Measurements from ENCODE around the gene PTGIS.

The PTGIS gene

DNA sequence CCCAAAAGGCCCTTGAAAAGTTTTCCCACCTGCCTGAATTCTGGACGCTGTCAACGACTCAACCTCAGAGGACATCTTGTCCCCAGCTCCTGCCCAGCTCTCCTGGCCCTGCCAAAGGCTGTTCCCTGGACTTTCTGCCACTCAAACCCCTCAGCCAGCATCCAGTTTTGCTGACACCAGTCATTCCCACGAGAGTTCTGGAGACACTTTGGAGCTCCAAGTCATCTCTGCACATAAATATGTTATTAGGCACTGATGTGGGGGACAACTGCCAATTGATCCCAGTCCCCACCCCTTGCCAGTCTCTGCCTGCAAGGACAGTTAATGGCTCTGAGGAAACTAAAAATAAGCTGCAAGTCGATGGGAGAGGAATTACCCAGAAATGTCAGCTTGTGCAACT, 46.6 kb downstream of the PTGIS start:
- no peak for DNase-seq

DNA sequence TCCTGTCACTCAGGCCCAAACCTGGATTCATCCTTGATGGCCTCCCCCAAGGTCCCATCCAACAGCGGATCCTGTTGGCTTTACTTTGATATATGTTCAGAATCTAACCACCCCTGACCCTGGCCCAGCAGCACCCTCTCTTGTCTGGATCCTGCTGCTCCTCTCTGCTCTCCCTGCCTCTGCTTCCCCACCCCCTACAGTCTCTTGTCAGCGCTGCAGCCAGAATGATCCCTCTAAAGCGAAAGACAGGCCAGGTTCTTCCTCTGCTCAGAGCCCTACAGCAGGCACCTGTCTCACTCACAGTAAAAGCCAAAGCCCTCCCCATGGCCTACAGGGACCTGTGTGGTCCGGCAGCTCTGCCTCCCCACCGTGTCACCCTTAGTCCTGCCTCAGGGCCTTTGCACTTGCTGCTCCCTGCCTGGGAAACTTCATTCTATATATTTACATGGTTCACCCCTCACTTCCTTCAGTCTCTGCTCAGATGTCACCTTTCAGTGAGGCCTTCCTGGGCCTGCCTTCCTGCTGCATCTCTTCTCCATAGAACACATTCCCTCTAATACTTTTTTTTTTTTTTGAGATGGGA, 48.1 kb downstream of the PTGIS start:
- DNase-seq: no peak

DNA sequence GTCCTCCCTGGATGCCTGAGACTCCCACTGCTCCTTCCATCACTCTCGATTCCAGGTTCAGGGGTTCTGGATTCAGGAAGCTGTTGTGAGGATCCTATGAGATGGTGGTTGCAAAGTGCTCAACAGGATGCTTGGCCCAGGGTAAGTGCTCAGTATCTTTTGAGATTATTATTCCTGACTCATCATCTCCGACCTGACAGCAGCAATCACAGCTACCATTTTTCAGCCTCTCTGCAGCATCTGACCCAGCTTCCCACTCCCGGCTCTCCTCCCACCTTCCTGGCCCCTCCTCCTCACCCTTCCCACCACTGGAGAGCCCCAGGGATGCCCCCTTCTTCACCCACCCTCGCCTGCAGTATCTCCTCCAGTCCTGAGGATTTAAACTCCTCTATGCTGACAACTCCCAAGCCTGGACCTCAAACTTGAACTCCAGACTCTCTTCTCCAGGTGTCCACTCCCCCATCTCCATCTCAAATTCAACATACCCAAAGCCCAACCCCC, 48.7 kb downstream of the PTGIS start:
- DNase-seq: no peak

DNA sequence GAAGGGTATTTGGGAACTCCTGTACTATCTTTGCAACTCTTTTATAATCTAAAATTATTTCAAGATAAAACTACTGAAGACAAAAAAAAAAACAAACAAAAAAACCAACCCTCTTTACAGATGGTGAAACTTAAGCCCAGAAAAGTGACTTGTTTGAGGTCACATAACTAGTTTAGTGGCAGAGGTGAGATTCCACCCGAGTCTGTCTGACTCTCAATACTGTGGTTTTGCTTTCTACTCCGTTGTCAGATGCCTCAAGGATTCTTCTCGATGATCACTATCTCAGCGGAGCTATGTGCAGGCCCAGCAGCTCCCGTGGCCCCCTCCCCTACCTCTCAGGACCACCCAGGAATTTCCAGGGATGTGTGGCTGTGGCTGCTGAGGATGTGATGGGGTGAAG, 49.4 kb downstream of the PTGIS start:
- DNase-seq: peak in 1 of 2 donors; percentile 3

DNA sequence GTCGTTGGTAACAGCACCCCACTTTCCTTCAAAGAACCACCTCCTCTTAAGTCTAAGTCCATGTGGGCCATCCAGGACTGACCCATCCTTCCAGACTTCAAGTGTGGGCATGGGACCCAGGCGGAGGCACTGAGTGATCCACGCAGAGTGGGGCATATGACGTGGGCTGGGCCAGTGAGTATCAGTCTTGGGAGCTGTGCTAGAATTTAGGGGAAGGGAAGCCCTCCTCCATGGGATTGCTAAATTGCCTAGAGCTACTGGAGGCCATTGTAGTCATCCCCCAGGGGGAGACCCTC, 50.2 kb downstream of the PTGIS start:
- DNase-seq: no peak

DNA sequence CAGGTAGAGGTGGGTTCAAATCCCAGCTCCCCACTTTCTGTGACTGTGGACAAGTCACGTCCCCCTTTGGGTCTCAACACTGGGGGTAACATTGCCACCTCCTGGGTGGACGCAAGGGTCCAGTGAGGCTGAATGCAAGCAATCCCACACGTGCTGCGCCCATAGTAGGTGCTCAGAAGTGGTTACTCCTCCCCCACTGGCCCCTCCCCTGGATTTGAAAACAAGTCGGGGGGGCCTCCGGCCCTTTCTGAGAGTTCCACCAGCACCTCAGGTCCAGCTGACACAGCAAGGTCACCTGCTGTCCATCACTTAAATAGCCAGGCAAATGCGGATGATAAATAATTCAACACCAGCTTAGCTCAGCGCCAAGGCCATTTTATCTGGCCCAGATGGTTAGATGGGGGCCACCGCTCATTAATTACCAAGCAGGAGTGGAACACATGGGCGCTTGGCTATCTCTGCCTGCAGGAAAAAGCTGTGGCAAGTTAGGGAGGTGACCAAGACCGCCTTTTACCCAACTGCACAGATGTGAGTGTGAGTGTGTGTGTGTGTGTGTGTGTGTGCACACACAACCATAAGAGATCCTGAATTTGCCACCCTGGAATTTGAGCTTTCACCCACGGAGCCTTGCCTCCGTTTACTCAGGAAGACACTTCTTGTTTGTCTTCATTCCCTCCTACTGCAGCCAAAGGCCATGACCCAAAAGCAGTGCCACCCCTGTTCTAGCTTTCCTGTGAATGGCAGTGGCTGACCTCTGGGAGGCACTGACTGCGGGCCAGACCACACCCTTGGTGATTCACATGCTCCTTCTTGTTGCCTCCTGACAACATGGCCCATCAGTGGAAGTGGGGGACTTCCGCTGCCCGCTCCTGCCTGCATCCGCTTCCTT, 50.8 kb downstream of the PTGIS start:
- DNase-seq: no peak

DNA sequence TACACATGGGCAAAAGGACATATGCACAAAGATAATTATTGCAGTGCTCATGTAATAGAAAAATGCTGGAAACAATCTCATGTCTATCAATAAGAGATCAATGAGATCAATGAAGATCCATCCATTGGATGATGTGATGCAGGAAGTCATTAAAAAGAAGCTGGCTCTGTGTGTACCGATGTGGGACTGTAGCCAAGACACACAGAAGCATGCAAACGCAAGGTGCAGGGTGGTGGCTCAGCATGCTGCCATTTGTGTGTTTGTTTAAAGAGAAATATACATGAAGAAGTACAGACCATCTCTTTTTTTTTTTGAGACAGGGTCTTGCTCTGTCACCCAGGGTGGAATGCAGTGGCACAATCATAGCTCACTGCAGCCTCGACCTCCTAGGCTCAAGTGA, 52.4 kb downstream of the PTGIS start:
- DNase-seq: no peak

DNA sequence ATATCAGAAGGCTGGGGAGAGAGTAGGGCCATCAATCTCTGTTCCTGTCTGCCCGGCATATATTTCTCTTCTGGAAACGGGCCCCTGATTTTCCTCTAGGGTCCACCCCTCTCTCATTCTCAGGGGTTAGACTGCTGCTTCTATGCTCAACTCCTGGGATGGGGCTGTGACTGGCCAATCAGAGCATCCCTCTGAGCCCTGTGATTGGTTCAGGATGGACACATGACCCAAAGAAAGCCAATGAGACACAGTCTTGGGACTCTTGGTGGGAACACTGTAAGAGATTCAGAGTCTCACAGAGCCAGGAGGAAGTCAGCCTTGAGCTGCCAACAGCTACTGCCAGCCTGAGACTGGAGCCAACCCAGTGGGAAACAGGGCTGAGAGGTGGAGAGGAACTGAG, 54.4 kb downstream of the PTGIS start:
- DNase-seq: no peak

DNA sequence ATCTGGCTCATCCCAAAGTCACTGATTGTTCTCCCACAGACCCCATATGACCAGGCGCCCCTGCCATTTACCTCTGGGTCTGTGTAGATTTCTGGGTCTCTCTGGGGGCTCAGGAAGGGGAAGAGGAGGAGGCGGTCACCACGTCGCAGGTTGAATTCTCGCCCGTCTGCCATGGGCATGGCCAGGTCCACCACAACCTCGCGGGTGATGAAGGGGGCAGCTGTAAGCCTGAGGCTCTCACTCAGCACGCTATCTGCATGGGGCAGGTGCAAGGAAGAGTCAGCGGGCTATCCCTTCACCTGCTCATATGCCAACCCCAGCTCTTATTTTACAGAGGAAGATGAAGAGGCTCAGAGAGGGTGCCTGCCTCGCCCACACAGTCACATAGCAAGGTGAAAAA, 54.9 kb downstream of the PTGIS start:
- no peak for DNase-seq

DNA sequence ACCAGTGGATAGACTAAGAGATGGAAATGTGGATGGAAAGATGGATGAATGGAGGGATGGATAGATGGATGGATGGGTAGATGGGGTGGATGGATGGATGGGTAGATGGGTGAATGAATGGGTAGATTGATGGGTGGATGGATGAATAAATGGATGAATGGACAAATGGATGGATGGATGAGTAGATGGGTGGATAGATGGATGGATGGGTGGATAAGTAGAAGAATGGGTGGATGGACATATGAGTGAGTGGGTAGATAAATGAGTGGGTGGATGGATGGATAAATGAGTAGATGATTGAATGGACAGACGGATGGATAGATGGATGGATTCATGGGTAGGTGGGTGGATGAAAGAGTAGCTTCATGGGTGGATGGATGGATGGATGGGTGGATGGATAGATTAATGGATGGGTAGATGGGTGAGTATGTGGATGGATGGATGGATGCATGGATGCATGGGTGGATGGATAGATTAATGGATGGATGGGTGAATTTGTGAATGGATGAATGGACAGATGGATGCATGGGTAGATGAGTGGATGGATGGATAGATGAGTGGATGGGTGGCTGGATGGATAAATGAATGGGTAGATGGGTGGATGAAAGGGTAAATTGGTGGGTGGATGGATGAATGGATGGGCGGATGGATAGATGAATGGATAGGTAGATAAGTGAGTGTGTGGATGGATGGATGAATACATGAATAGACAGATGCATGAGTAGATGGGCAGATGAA, 56.0 kb downstream of the PTGIS start:
- DNase-seq: no peak

DNA sequence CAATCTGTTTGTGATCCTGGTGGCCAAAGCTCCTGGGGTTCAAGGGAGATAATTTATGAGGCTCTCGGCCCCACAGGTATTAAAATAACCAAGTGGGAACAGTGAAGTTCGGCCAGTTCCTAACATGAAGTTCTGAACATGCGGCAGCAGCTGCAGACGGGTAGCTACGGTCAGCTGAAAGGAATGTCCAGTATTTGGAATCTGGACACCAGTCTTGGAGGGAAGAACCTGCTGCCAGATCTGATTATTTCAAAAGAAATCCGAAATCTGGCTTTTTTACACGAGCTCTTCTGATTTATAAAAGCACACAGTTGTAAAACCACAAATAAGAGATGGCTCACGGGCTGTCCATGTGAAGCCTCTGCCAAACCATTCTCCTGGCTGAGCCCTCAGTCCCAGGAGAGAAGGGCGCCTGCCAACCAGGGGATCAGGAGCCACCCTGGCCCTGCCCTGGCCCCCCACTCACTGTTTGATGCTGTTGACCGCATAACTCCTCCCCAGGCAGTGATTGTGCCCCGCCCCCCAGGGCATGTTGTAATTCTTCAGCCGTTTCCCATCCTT, 57.3 kb downstream of the PTGIS start:
- DNase-seq: no peak

DNA sequence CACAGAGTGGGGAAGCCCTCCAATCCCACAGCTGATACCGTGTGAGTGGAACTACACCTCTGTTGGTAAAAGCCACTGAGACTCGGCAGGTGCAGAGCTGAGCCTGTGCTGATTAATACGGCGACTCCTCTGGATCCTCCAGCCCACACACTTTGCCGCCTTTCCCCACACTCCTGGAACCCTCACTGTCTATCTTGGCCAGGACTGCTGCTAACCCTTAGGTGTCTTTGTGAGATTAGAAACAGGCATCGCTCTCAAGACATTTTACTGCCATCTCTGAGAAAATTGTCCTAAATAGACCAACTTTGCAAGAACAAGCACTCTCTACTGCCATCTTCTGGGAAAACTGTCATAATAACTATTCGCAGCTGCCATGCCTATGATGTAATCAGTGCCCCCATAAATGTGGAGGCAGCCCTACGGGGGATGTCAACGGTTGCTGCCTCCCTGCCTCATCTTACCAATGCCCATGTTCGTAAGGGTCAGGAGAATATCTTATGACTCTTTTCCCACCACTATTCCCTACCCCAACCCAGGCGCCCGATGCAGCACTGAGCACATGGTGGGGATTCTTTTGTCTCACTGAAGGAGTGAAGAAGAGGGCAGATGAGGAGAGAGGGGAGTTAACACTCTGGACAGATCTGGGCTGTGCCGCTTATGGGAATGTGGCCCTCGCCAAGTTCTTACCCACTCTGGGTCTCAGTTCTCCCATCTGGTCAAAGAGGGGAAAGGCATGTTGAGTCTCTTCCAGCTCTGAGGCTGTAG, 59.3 kb downstream of the PTGIS start:
- peak in 1 of 2 donors; percentile 43 for DNase-seq

DNA sequence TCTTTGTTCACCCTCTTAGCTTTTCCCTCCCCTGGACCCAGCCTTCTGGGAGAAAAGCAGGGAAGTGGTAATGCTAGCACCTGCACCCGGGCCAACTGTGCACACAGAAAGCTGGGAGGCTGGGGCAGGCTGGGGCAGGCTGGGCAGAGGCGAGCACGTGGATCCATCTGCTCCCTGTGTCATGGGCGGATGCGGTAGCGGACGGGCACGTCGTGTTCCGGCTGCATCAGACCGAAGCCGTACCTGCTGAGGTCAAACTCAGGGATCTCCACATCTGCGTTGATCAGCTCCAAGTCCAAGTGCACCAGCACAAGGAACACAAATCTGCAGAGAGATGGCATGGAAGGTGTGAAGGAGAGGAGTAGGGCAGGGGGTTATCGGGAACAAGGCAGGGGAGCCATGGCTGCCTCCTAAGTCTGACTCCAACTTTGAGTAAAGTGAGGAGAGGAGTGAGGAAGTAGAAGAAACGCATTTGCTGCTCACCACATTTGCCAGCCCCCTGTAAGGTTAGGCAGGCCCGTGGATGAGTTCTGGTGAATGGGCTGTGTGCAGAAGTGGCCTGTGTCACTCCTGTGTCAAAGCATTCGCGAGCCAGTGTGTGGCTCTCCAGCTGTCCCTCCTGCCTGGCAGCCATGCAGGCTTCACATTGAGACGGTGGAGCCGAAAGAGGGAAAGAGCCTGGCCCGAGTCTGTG, 60.0 kb downstream of the PTGIS start:
- DNase-seq: no peak

DNA sequence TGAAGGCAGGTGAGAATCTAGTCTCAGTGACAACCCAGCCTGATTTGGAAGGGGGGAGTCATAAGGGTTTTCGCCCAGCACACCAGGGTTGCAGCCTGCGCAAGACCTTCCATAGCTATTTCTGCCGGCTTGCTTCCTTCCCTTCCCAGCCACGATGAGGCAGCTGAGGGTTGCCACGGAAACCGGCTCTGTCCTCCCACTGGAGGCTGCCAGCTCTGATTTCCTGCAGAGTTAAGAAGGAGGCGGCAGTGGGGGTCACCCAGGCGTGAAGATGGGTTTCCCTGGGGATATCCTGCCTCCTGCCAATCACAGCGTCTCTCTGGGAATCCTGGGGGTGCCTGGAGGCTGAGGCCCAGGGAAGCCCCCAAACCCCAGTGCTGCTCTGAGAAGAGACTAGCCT, 62.4 kb downstream of the PTGIS start:
- DNase-seq: no peak

DNA sequence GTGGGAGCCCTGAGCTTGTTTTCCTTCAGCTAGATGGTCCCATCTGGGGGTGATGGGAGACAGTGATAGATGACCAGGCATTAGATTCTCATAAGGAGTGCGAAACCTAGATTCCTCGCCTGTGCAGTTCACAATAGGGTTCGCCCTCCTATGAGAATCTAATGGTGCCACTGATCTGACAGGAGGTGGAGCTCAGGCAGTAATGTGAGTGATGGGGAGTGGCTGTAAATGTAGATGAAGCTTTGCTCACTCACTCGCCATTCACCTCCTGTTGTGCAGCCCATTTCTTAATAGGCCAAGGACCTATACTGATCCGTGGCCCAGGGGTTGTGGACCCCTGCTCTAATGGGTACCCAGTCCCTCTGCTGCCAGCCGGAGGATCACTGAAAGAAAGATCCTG, 64.8 kb downstream of the PTGIS start:
- no peak for DNase-seq

DNA sequence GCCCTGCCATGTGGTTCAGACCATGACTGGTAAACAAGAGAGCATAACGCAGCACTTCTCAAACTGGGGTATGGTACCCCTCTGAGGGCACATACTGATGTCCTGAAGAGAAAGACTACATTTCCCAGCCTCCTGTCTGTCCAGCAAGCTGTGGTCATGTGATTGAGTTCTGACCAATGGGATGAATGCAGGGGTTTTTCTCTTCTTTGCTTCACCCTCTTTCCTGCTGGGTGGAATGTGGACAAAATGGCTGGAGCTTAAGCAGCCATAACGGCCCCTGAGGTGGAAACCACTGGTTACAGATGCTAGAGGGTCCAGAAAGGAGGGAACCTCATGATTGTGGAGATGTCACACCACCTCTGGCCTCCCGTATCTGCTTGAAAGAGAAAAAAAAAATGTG, 66.0 kb downstream of the PTGIS start:
- DNase-seq: peak in 1 of 2 donors; percentile 2

DNA sequence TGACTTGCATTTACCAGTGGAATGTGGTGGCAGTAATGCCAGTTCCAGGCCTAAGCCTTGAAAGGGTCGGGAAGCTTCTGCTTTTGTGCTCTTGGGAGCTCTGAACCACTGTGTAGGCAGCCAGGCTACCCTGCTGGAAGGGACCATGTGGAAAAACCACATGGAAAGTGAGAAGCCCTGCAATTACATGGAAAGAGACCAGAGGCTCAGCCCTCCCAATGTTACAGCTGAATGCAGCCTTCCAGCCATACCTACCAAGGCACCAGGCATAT, 70.6 kb downstream of the PTGIS start:
- no peak for DNase-seq

DNA sequence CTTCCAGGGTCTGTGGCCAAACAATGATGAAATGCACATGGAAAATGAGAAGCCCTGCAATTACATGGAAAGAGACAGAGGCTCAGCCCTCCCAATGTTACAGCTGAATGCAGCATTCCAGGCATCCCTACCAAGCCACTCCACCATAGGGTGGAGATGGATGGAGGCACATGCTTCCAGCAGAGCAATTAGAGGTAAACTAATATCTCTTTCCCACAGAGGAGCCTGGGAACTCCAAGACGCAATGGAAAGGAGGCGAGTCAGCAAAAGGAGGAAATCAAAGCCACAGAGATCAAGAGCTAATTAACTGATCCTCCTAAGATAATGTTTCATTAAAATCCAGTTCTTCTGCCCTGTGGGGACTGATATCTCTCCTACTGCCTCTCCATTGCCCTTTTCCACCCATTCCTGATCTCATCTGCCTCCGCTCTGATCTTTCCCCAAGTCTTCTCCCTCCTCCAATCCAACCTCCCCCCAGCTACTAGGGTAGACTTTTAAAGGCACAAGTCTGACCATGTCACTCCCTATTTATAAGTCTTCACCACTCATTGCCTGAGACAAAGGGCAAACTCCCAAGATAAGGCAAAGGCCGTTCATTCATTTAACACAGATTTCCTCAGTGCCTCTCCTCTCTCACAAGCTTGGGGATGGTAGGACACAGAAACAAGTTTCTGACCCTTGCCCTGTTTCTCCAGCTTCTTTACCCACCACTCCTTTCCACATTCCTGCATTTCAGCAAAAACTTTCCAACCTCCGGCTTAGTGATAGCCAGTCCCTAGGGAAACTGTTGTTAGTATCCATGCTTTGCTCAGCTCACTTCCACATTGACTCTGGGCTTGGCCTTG, 71.2 kb downstream of the PTGIS start:
- DNase-seq: no peak

DNA sequence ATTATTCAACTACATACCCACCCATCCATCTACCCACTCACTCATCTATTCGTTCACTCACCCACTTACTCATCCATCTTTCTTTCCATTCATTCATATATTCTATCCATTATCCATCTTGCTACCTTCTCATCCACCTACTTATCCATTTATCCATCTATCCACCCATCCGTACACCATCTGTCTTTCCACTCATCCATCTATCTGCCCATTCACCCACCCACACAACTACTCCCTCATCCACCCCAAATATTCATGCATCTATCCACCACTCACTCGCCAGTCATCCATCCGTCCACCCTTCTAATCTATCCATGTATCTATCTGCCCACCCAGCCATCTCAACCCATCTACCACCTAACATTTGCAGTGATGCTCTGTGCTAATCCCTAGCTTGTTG, 71.9 kb downstream of the PTGIS start:
- no peak for DNase-seq

DNA sequence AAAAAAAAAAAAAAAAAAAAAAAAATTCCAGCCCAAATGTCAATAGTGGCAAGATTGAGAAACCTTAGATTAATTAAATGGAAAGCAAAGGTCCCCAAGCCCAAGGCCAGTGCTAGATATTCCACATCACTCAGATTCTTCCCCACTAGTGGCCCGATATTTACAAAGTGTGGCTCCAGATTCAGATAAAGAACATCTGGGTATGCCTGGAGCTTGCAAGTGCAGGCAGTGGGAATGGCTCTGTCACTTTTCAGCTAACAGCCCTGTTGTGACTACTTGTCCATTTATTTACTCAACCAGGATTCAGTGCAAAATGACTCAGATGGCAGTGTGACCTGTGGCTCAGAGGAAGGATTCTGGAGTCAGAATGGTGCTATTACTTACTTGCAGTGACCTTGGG, 77.2 kb downstream of the PTGIS start:
- no peak for DNase-seq

DNA sequence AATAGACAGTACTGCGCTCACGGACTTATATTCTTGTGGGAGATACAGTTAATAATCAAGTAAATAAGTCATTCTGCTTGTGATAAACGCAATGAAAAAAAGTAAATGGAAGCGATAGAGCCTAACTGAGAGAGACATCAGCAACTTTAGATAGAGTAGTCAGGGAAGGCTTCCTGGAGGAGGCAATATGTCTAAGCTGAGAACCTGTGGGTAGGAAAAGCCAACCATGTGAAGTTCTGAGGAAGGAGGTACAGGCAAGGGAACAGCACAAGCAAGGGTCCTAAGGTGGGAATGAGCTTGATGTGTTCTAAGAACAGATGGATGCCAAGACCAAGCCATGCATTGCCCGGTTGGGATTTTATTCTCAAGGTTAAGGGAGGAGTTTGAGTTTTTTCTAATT, 78.2 kb downstream of the PTGIS start:
- DNase-seq: no peak

DNA sequence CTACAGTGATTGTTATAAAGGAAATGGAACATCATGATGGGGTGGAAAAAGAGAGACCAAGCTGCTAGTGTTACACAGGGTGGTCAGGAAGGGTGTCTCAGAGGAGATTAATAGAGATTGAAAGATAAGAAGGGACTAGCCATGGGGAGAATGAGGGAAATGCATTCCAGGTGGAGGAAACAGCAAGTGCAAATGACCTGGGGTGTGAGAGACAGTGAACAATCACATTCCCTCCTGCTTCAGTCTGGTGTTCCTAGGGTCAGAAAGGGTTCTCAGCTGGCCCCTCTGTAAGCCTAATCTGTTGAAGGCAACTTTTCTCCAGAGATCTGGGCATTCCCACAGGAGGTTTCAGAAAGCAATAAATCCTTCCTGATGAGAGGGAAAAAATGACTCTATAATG, 81.9 kb downstream of the PTGIS start:
- no peak for DNase-seq

Measured in CD4-positive, alpha-beta T cell treated with Interleukin-4 for 1 hour (primary cell).